AG08395 (cell line): Measurements from ENCODE around the gene ARAP1.

Source experiments
- DNase-seq: peaks from one replicate; pipeline ENCODE4 v3.0.0; 2012; ENCODE audit warnings: mixed read lengths, low spot score

The ARAP1 gene

DNA sequence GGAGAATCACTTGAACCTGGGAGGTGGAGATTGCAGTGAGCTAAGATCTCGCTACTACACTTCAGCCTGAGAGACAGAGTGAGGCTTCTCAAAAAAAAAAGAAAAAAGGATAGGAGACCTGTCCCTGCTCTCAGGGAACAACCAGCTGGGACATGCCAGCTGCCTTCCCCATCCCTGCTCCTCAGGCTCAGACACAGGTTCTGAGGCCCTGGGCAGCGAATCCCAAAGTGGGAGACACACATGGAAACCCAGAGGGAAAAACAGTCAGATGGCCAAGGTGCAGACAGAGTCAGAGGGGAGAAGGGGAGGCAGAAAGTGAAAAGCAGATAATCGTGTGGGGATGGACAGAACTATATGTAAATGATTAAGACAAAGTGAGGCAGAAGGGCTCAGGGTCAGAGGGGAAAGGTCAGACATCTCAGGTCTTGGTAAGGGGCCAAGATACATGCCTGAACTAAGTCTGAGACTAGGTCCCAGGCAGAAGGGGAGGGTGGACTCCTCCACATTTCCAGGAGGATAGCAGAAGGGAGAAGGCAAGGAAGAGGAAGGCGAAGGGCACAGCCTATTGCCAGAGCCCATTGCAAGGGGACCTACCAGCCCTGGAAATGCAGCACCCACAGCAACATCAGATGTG, 27.4 kb upstream of the ARAP1 start:
- no peak for DNase-seq

DNA sequence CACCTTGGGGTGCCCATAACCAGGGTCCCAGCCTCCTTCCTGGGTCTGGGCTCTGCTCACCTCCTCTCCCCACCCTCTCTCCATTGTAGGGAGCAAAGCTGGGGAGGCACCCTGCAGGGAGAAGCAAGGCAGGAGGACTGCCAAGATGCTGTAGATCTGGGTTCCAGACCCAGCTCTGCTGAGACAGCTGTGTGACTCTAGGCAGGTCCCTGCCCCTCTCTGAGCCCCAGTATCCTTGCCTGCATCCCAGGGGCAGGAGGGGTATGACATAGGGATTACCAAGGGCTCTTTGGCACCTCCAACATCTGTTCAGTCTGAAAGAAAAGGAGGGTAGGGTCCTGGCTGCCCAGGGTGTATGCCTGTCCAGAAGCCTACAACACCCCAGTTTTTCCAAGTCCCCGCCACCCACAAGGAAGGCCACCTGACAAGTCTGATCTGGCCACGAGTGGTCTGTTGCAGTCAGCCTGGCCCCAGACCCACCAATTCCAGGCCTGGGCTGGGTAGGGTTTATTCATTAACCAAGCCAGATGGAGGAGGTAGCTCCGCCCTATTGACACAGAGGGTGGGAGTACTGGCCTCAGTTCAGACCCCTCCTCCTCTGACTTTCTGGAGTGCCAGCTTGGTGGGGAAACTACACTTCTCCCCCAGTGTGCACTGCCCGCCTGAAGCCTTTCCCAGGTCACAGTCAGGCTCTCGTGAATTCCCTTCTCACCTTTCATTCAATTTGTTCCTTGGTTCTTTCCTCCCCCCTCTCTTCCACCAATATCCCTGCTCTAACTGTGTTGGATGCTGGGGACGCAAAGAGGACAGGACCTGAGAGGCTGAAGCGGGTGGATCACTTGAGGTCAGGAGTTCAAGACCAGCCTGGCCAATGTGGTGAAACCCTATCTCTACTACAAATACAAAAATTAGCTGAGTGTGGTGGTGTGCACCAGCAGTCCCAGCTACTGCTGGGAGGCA, 26.6 kb upstream of the ARAP1 start:
- DNase-seq, result no peak

DNA sequence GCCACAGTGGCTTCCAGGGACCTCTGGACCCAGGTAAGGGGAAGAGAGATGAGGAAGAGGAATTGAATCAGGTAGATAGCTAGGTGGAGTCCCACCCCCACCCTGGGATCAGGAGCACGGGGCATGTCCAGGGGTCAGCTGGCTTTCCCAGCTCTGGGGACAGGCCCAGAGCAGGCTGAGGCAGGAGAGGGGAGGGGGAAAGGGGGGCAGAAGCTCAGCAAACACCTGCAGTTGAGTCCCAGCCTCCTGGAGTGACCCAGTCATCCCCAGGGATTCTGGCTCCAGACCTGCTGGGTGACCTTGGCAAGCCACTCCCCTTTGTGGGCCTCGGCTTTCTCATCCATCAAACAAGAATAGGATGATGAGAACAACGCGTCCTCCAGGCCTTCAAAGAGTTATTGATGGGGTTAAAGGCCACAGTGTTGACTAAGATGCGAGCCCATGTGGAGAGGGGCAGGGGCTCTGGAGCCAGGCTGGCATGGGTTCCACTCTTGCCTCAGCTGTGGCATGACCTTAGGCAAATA, 25.6 kb upstream of the ARAP1 start:
- no peak for DNase-seq

DNA sequence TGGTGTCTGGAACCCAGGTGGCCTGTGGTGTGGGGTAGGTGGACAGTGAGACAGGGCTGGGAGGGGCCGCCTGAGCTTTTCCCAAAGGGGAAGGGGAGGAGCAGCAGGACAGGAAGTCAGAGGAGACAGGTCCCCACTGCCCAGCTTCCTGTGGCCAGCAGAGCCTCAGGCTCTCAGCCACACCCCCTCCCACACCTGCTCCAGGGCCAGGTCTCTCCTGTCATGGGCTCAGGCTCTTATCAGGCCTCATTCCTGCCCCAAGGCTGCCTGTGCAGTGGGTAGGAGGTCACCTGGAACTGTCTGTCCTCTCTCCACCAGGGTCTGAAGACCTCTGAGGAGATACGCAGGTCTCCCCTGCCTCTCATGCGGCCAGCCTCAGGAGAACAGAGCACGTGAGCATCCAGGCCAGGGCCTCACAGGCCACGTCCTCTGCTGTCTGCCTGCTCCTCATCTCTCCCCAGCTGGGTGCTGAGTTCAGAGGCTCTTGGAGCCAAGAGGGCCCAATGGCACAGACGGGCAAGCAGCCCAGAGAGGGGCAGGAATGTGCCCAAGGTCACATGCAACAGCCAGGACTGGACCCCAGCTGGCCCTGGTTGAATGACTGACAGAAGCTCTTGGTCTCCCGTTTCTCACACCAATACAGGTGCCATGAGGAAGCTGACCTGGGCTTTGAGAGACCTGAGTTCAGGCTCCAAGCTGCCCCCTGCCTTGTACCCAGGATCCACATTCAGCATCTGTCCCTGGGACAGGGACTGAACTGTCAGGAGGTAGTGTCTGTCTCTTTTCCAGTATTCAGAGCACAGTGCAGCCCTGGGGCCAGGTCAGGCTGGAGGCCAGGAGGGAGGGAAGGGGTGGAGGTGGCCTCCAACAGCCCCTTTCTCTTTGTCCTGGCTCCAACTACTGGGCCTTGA, 24.9 kb upstream of the ARAP1 start:
- DNase-seq, result no peak

DNA sequence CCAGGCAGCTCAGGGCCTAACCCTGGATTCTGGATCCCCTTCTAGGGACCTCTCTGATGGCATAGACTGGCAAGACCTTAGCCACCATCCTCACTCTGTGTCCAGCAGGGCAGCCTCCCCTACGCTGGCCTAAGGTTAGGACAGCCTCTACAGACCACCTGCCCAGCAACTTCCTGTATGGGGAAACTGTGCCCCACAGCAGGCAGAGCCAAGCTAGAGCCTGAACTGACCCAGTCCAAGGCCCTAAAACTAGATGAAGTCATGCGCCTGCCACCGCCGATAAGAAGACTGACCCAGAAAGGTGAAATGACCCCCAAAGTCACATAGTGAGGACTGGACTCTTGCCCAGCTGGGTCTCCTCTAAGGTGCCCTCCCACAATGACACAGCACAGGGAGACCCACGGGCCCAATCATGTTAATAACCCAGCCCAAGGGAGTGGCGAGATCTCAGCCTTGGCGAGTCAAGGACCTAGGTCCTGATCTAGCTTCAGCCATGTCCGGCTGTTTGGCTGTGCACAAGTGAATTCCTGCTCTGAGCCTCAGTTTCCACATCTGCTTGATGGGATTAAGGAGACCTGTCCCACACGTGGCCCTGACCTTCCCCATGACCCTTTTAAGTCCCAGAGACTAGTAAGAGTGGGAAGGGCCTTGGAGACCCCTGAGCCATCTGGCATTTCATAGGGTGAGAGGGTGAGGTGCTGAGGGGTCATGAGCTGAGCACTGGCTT, 24.1 kb upstream of the ARAP1 start:
- DNase-seq, result no peak

DNA sequence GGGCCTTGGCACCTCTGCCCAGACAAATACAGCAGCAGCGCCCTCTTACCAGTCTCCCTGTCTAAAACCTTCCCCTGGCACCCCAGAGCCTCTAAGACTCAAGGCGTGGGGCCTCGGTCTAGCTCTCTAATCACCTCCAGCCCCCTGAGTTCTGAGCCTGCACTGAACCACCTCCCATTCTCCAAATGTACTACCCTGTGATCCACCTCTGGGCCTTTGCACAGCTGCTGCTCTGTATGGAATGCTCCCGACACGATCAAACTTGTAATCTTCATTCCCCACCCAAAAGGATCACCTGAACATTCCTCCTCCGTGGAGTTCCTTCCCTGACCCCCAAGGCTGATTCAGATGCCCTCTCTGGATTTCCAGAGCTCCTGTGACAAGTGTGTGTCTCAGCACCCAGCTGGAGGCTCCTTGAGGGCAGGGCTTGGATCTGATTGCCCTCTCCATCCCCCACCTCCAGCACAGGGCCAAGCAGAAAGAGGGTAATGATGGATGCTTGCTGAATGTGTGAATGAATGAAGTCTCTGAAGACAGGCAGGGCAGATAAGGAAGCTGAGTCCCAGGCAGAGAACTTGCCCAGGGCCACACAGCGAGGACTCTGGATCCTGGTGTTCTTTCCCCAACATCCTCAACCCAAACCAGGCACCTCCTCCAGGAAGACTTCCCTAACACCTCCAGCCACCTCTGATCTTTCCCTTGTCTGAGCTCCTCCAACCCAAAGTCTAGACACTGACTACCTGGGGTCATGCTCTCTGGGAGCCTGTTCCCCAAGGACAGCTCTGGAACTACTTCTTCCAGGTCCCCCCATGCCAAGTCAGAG, 23.3 kb upstream of the ARAP1 start:
- DNase-seq, result no peak

DNA sequence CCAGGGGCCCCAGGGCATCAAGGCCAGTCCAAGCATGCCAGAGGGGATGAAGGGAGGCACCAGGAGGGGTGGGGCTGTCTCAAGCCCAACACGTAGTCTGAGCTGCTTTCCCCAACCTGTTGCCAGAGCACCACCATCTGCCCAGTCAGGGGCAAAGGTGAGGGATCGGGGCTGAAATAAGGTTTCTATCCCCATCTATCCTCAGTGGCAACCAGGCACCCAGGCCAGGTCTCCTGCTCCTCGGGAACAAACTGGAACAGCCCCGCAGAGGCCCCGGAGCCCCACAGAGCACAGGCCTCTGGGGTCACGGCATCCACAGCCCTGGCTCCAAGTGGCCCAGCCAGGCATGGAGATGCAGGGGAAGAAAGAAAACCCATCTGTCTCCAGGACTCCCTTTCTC, 22.3 kb upstream of the ARAP1 start:
- DNase-seq, result no peak

DNA sequence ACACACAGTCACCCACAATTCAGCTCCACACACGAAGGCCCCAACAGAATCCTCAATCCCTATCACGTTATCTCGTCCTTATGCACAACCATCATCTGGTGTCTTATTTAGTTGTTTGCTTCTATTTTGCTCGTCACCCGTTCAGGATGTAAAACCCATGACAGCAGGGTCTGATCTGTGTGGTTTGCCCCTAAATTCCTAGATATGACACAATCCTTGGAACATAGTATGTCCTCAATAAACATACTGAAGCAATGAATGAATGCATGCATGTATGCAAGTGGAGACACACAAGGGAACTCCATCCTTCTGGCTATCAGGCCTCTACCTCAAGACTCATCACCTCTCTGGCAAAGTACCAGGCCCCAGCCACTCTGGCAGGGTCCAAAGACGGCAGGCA, 21.5 kb upstream of the ARAP1 start:
- DNase-seq, result no peak

DNA sequence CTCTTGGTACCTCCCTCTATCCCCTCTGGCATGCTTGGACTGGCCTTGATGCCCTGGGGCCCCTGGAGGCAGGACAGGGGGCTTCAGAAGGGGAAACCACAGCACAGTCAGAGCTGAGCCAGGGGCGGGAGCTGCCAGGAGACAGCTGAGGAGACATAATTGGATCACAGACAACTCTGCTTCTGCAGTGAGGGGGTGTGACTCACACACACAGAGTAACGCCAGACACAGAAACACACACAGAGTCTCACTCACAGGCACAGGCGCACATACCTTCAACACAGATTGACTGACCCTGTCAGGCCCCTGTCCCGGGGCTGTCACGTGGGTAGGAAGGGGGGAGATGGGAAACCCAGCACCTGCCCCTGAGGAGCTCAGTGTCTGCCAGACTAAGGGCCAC, 21.1 kb upstream of the ARAP1 start:
- peak; percentile 98 for DNase-seq

DNA sequence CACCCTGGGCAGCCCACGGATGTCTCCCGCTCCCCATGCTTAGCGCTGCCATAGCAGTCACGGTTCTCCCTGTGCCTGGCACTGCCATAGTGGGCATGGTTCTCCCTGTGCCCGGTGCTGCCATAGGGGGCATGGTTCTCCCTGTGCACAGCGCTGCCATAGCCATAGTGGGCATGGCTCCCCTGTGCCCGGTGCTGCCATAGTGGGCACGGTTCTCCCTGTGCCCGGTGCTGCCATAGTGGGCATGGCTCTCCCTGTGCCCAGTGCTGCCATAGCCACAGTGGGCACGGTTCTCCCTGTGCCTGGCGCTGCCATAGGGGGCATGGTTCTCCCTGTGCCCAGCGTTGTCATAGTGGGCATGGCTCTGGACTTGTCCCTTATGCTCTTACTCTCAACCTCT, 19.9 kb upstream of the ARAP1 start:
- no peak for DNase-seq

DNA sequence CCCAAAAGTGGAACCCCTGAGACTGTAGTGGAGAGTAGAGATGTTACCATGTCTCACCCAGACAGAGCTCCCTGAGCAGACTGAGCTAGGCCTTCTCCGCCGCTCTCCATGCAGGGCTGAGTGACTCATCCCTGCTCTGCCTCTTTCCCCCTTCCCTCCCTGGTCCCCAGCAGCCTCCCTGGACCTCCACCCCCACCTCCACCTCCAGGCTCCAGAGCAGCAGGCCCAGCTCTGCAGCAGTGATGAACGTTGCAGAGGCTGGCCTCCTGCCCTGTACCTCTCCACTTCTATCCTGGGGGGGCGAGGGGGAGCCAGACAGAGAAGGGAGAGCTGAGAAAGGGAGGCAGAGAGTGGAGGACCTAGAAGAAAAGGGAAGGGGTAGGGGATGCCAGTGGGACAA, 19.3 kb upstream of the ARAP1 start:
- peak; percentile 72 for DNase-seq

DNA sequence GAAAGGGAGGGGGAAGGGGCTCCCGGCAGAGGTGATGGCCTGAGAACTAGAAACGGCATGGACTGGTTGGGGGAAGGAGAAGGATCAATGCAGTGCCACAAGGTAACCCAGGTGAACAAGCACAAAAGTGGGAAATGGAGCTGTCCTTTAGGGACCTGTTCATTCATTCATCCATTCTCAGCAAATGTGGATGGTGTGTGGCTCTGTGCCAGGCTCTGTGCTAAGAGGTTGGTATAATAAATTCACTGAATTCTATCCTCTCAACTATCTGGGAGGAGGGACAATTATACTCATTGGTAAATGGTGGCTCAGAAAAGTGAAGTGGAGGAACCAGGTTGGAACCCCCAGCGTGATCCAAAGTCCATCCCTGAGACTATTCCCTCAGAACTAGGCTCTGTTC, 18.6 kb upstream of the ARAP1 start:
- DNase-seq, result no peak

DNA sequence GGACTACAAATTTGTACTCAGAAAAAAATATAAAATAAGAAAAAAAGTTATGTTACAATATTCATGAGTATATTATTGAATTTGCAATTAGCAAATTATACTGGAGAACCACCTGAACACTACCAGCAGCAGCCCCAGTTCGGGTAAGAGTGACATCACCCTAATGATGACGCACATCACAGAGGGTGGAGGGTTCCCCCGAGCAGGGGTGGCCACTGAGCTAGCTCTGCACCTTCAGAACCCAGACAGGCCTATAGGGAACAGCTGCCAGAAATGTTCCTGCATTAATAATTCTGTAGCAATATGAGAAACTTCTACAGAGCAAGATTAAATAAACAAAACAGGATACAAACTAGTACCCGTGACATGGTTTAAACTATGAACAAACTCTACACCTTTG, 17.5 kb upstream of the ARAP1 start:
- DNase-seq, result no peak

DNA sequence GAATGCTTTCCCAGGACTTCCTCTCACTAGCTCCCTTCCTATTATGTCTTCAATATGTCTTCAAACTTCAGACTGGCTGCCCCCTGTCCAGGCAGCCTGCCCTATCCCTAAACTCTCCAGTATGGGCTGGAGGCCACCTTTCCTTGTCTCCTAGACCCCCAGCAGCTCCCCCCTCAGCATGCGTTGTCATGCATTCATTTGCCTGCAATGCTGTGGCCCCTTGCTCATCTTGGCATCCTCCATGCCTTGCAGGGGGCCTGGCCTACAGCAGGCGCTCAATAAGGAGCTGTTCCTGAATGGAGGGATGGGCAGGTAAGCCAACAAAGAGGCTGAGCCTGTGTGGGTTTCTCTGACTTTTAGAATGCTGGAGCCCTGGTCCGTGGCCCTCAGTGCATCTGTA, 16.4 kb upstream of the ARAP1 start:
- no peak for DNase-seq

DNA sequence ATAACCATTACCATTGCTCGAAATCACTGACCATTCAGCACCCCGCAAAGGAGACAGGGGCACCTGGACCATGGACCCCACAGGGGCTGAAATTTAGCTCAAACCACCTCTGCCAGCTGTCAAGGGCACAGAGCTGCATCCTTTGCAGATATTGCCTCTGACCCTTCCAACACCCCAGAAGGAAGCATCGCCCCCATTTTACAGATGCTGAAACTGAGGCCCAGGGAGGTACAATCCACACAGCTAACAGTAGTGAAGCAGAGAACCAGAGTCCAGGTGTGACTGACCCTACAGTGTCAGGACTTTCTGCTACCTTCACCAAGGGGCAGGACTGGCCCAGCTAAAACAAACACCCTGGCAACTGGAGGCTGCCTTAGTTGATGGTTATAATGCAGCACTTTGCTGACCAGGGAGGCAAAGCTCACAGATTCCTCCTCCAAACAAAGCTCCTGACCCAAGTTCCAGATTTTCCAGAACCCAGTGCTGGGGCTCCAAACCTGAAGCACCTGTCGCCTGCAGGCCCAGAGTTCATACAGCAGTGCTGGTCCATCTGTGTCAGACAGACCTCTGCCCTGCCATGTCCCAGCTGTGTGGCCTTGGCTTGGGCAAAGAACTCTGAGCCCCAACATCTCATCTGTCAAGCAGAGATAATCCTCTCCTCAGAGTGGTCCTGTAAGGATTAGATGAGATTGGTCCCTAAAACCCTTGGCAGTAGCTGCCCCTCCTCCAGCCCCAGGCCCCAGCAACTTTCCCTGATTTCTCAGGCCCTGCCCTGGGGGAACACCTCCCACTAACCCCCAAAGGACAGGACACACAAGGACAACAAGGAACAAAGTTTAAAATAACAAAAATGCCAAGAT, 15.2 kb upstream of the ARAP1 start:
- DNase-seq, result no peak

DNA sequence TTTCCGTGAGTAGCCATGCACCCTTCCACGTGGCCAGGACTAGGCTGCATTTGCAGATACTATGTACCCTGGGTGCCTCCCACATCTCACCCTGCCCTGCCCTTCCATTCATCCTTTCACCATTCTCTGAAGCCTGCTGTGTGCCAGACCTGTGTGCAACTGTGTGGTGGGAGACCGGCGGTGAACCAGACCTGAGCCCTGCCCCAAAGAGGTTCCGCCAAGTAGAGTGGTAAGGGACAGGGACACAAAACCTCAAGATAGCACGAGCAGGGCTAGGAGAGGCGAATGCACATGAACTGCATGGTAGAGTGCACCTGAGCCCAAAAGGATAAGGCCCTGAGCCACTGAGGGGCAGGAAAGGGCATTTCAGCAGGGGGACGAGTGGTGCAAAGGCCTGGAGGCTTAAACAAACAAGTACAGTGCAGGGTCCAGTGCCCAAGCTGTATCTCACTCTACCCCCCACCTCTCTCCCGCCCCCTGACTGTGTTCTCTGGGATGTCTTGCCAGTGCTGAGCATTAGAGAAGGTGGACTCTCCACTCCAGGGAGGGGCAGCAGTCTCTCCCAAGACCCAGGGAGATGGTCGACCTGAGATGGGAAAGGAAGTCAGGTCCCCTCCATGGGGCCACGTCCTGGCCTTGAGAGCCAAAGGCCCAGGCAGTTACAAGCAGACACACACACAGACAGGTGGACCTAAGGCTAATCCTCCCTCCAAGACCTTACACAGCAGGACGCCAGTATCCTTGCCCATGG, 14.1 kb upstream of the ARAP1 start:
- no peak for DNase-seq

DNA sequence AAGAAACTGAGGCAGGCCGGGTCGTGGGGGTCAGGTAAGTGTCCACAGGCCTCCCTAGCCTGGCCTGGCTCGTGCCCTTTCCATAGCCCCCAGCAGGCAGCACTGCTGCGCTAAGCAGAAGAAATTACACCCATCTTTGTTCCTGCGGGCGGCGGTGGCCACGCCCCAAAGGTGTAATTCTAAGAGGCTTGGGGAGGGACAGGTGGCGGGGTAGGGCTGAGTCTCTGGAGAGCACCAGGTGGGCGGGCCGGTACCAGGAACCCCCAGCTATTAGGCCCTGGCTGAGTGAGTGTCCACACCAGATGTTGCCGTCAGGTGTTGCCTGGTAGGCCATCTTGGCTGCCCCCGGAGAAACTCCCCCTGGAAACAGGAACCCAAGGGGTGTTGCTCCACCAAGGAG, 12.3 kb upstream of the ARAP1 start:
- no peak for DNase-seq

DNA sequence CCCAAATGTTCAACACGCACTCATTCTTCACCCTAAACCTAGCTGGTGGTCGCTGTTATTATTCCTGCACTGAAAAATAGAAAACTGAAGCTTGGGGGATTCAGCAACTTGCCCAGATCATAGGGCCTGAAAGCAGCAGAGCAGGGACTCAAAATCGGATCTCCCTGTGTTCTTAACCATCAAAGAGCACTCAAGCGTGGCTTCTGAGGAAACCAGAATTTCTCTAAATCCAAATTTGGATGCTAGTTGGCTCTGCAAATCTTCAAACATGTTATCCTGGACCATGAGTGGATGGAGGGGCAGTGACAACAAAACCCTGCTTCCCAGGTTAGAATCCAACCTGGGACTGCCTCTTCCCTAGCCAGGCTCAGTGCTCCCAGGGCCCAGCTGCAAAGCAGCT, 11.6 kb upstream of the ARAP1 start:
- DNase-seq, result no peak
